ENCODE results near the gene TMEM167B.

DNA sequence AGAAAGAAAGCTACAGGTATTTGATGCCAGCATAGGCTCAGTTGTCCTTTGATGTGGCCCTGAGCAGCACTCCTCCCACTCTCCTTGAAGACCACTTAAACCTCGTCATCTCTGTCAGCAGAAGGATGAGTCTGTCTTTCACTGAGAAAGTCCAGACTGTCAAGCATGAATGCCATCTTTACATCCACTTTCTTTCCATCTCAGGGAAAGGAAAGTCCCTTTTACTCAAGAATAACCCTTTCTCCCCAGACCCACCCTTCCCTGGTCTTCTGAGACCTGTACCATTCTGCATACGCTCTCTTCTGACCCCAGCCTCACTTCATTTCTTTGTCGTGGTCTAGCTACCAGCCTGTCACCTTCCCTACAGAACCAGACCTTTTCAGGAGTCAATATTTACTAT lies 19.3 kb downstream of the TMEM167B start:
- TF ChIP-seq, protein P1, sequence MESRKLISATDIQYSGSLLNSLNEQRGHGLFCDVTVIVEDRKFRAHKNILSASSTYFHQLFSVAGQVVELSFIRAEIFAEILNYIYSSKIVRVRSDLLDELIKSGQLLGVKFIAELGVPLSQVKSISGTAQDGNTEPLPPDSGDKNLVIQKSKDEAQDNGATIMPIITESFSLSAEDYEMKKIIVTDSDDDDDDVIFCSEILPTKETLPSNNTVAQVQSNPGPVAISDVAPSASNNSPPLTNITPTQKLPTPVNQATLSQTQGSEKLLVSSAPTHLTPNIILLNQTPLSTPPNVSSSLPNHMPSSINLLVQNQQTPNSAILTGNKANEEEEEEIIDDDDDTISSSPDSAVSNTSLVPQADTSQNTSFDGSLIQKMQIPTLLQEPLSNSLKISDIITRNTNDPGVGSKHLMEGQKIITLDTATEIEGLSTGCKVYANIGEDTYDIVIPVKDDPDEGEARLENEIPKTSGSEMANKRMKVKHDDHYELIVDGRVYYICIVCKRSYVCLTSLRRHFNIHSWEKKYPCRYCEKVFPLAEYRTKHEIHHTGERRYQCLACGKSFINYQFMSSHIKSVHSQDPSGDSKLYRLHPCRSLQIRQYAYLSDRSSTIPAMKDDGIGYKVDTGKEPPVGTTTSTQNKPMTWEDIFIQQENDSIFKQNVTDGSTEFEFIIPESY (IDR thresholded peaks at IDR 0.05) = no peak
- no peak for TF ChIP-seq MAX (IDR thresholded peaks at IDR 0.05)
- no peak for TF ChIP-seq EGR1 (IDR thresholded peaks at IDR 0.05; ENCODE audit: low read depth in 2 of 2)
- TF ChIP-seq, protein P2, sequence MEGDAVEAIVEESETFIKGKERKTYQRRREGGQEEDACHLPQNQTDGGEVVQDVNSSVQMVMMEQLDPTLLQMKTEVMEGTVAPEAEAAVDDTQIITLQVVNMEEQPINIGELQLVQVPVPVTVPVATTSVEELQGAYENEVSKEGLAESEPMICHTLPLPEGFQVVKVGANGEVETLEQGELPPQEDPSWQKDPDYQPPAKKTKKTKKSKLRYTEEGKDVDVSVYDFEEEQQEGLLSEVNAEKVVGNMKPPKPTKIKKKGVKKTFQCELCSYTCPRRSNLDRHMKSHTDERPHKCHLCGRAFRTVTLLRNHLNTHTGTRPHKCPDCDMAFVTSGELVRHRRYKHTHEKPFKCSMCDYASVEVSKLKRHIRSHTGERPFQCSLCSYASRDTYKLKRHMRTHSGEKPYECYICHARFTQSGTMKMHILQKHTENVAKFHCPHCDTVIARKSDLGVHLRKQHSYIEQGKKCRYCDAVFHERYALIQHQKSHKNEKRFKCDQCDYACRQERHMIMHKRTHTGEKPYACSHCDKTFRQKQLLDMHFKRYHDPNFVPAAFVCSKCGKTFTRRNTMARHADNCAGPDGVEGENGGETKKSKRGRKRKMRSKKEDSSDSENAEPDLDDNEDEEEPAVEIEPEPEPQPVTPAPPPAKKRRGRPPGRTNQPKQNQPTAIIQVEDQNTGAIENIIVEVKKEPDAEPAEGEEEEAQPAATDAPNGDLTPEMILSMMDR (IDR thresholded peaks at IDR 0.05; ENCODE audit: low read depth, low read length, missing input control) = no peak
- TF ChIP-seq GABPA (IDR thresholded peaks at IDR 0.05 in 1 of 2, conservative IDR thresholded peaks at IDR 0.05 in 1 of 2) = no peak

All from liver (tissue), 3 donors.